ENCODE results near the gene SPOUT1.

GRCh38 chr9:128810873-128811272 is 18.7 kb downstream of the SPOUT1 start:
- TF ChIP-seq, protein P1, sequence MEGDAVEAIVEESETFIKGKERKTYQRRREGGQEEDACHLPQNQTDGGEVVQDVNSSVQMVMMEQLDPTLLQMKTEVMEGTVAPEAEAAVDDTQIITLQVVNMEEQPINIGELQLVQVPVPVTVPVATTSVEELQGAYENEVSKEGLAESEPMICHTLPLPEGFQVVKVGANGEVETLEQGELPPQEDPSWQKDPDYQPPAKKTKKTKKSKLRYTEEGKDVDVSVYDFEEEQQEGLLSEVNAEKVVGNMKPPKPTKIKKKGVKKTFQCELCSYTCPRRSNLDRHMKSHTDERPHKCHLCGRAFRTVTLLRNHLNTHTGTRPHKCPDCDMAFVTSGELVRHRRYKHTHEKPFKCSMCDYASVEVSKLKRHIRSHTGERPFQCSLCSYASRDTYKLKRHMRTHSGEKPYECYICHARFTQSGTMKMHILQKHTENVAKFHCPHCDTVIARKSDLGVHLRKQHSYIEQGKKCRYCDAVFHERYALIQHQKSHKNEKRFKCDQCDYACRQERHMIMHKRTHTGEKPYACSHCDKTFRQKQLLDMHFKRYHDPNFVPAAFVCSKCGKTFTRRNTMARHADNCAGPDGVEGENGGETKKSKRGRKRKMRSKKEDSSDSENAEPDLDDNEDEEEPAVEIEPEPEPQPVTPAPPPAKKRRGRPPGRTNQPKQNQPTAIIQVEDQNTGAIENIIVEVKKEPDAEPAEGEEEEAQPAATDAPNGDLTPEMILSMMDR (conservative IDR thresholded peaks at IDR 0.05; ENCODE audit: low read length): no peak
- no peak for TF ChIP-seq EZH2phosphoT487 (IDR thresholded peaks at IDR 0.05; ENCODE audit: borderline replicate concordance)
